ENCODE results near the gene LENG8. TPM values are rescaled to one million over a fixed set of nuclear protein-coding genes. Genes with fewer than 3 reads are reported as not detected.

Gene LENG8
- 43.3 and 47.9 TPM in 2 replicates for total RNA-seq

DNA sequence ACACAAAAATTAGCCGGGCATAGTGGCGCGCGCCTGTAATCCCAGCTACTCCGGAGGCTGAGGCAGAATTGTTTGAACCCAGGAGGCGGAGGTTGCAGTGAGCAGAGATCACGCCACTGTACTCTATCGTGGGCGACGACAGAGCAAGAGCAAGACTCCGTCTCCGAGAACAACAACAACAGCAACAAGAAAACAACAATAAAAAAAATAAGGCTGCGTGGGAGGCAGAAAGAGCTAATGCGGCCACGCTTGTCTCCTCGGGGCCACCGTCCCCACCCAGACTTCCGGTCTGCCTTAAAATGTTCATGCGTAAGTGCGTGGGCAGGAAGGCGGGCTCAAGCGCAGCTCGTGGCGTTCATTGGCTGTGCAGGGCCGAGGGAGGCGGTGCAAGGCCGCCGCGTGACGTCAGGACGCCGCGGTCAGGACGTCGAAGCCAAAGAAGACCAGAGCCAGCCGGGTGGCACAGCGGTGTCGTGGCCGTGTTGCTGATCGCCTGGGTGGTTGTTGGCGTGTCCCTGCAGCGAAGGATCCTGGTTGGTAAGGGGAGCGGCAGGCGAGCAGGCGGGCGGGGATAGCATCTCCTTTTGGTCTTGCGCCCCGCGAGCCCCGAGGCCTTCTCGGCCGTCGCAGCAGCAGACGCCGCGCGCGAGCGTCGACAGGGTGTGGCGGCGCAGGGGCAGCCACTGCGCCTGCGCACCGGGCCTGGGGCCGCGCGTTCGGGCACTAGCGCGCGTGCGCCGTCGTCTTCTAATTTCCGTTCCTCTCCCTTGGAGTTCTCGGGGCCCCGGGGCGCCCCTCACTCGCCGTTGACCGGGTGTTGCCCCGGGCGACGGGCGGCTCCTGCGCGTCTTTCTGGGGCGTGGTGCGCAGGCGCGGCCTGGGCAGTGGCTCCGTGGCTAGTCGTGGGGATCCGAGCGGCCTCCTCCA is at the start of gene LENG8:
TSS of gene LENG8 (plus strand) at position 426 of the 927 bp plus-strand sequence. CDS start 2,146 bp downstream, outside the sequence.

GRCh38 chr19:54415208-54415900 is 33.6 kb upstream of the LENG8 start, which contains the start of gene TTYH1:
Gene TTYH1 (plus strand): TSS chr19:54415464. CDS start chr19:54415553, 89 bp downstream.

GRCh38 chr19:54463531-54464043 is 14.6 kb downstream of the LENG8 start, which contains the start of gene LENG9:
Gene LENG9 (minus strand): TSS chr19:54463778. CDS start chr19:54463526, 252 bp downstream.

DNA sequence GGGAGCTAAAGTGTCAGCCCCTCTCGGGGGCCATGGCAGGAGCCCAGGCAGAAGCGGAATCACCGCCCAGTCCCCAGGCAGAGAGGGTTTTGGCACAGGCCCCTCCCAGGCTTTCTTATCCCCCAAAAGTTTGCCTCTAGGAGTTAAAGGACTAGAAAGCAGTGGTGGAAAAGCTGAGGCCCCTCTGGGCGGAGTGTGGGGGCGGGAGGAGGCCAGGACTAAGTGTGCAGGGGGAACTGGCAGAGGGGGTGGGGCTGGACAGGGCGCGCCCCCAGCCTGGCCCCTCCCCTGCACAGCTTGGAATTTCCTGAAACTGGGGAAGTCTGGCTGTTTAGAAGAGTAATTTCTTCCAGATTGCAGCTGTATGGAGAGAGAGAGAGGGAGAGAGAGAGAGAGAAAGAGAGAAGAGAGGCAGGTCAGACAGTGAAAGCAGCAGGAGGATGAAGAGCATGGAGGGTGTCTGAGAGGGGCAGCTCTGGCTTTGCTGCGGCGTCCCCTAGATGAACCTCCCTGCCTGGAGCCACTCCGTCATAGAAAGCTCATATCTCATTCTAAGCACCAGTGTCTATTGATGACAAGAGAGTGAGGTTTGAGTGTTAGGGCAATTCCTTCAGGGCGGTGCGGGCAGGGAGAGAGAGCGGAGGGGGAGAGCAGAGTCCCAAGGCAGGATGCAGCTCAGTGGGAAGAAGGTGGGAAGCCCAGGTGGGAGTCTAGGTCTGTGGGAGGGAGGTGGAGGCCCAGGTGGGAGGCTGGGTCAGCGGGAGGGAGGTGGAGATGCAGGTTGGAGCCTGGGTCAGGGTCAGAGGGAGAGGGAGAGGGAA is 24.3 kb downstream of the LENG8 start, which contains the start of gene CDC42EP5:
TSS of gene CDC42EP5 (minus strand) at position 226 of the 821 bp plus-strand sequence. CDS start 7,749 bp downstream, outside the sequence.

GRCh38 chr19:54502518-54503048 is 53.6 kb downstream of the LENG8 start, which contains the start of gene LAIR2:
Gene LAIR2 (plus strand): TSS chr19:54502831. CDS start chr19:54502919, 88 bp downstream.

Small RNAs within 50 kb of the gene (small RNA-seq; reads per million reads assigned to genes)
- not detected for gene AC245884.3

Other genes with a start within 250 kb of the LENG8 start
- 1,386 and 1,444 TPM in 2 replicates for gene RPS9, start 248.3 kb upstream of the LENG8 start, total RNA-seq
- gene LILRB3, start 226.2 kb upstream of the LENG8 start, total RNA-seq, result not detected in 2 replicates
- not detected in 2 replicates for gene LILRA6, start 206.4 kb upstream of the LENG8 start, total RNA-seq
- gene LILRB5, start 191.9 kb upstream of the LENG8 start, total RNA-seq, result not detected in 2 replicates
- gene LILRB2, start 168.1 kb upstream of the LENG8 start, total RNA-seq, result not detected in 2 replicates
- 0.22 TPM in 1 of 2 replicates, not detected in the other for gene LILRA5, start 136.0 kb upstream of the LENG8 start, total RNA-seq
- not detected in 2 replicates for gene LILRA4, start 110.0 kb upstream of the LENG8 start, total RNA-seq
- gene LAIR1, start 84.3 kb upstream of the LENG8 start, total RNA-seq, result not detected in 2 replicates
- not detected in 2 replicates for gene TTYH1, start 33.7 kb upstream of the LENG8 start, total RNA-seq
- gene LENG9, start 14.6 kb downstream of the LENG8 start, total RNA-seq, result 7.5 and 8.5 TPM in 2 replicates
- 26.3 and 29.1 TPM in 2 replicates for gene CDC42EP5, start 24.1 kb downstream of the LENG8 start, total RNA-seq
- gene LAIR2, start 53.6 kb downstream of the LENG8 start, total RNA-seq, result not detected in 2 replicates
- gene LILRA2, start 124.6 kb downstream of the LENG8 start, total RNA-seq, result not detected in 2 replicates
- not detected in 2 replicates for gene LILRA1, start 144.4 kb downstream of the LENG8 start, total RNA-seq
- gene LILRB1, start 181.3 kb downstream of the LENG8 start, total RNA-seq, result not detected in 2 replicates
- gene LILRB4, start 213.8 kb downstream of the LENG8 start, total RNA-seq, result not detected in 2 replicates